NCI-H526 treated with DMSO at 0.1 percent for 48 hours (cell line): Measurements from ENCODE around the gene P2RX4.
"Not testable (repeated sequence)": the region's sequence is repeated elsewhere in the genome, so short reads cannot be mapped to it uniquely, and the experiment has no call there.

Experiments used
- DNase-seq: peaks from one replicate; lab custom pipeline; 2025; lab: John Stamatoyannopoulos, UW

Gene P2RX4

GRCh38 chr12:121188227-121188626, 21.7 kb upstream of the P2RX4 start:
- no peak for DNase-seq

DNA sequence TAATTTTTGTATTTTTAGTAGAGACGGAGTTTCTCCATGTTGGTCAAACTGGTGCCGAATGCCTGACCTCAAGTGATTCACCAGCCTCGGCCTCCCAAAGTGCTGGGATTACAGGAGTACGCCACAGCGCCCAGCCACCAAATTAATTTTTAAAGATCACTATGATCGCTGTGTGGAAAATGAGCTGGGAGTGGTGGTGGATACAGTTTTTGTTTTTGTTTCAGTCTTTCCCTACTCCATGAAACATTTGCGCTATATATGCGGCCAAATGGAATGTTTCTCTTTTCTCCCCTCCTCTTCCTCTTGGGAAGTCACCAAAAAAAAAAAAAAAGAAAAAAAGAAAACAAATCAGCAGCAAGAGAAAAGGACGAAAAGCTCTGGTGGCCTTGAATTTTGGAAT, 20.8 kb upstream of the P2RX4 start:
- DNase-seq: no peak

DNA sequence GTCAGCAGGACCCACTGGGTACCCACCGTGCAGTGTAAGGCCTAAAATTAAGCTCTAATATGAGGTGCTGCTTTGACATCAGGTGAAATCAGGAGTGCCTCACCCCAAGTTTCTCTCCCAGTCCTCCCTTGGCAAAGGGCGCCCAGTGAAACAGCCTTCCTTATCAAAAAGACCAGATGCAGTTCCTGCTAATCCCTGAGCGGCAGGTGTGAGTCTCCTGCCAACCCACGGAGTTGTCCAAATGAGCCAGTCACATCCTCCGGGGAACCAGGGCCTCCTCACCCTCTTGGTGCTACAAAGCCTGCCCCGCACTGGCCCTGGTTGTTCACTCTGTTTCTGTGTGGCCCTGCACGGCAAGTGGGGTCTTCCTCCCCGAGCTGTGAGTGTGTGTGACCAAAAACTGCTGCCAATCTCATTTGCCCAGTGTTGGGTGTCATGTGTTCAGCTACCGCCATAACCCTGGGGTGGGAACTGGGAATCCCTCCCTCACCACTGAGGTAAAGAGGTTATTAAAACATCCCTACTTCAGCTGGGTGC, 20.2 kb upstream of the P2RX4 start:
- no peak for DNase-seq

DNA sequence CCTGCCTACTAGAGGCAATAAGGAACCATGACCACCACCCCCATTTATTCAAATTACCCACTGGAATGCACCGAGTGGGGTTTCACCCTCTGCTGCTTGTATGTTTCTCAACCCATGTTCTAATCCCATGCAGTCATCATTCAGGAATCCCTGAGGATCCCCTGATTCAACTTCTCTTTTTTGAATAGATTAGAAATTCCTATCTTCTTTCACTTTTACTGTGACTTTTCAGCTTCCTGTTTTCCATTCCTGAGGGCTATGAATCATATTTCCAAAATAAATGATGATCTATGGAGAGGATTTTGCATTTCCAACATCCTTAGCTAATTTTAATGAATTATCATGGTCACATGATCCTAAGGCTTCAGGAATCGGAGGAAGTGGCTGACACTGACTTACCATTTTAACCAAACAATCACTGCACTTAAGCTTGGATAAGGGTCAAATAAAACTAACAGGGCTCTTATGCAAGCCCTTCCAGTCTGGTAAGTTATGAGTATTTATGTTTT, 19.4 kb upstream of the P2RX4 start:
- DNase-seq: no peak

- no peak for DNase-seq
Observed at GRCh38 chr12:121191151-121191550, 18.8 kb upstream of the P2RX4 start.

DNA sequence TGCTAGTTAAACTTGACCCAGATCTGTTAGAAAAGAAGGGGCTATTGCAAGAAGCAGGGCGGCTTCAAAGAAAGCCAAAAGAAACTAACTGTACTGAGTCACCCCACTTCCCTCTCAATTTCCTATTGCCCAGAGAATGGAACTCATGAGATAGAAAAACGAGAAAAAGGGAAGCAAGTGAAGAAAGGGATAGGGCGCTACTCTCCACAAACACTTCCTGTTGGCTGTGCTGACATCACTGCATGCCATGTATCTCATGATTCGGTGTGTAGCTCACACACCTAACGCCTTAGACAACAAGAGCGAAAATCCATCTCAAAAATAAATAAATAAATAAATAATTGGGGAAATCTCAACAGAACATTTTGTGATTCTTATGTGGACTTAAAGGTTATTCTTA, 13.0 kb upstream of the P2RX4 start:
- DNase-seq: no peak

- DNase-seq: no peak
Observed at GRCh38 chr12:121198949-121199348, 11.0 kb upstream of the P2RX4 start.

DNA sequence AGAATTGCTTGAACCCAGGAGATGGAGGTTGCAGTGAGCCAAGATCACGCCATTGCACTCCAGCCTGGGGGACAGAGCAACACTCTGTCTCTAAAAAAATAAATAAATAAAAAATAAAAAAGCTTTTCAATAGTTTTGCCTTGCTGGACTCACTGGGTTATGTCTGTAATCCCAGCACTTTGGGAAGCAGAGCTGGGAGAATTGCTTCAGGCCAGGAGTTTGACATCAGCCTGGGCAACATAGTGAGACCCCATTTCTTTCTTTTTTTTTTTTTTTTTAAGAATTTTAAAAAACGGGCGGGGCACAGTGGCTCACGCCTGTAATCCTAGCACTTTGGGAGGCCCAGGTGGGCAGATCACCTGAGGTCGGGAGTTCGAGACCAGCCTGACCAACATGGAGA, 8.8 kb upstream of the P2RX4 start:
- DNase-seq: not testable (repeated sequence)

DNA sequence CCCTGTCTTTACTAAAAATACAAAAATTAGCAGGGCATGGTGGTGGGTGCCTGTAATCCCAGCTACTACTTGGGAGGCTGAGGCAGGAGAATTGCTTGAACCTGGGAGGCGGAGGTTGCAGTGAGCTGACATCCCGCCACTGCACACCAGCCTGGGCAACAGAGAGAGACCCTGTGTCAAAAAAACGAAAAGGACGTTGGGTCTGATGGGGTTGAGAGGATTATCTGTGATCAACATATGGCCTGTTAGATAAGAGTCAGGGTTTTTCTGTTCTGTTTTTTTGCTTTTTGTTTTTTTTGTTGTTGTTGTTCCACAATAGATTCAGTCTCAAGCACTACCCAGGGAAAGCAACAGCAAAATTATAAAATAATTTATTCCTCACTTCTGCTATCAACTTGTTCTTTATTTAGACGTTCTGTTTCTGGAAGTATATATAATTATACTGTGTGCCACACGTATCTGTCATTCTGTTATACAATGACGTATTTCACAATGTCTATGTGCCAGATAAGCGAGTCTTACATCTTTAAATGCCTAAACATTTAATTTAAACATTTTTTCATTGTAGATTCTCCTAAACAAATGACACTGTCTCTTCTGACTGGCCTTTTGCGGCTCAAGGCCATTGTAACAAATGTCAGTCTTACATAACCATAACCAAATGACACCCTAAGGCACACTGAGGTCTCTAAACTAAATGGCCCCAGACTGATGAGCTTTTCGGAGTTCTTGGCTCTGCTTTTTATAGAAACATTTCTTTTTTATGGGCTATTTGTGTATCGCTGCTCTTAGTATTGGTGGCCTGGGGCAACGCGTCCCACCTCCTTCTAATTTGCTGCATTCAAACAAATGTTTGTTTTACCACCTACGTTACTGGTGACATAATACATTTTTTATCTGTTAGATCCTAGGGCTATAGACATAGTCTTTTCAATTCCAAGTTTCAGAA, 7.2 kb upstream of the P2RX4 start:
- DNase-seq: no peak

GRCh38 chr12:121203482-121203881, 6.4 kb upstream of the P2RX4 start:
- no peak for DNase-seq

DNA sequence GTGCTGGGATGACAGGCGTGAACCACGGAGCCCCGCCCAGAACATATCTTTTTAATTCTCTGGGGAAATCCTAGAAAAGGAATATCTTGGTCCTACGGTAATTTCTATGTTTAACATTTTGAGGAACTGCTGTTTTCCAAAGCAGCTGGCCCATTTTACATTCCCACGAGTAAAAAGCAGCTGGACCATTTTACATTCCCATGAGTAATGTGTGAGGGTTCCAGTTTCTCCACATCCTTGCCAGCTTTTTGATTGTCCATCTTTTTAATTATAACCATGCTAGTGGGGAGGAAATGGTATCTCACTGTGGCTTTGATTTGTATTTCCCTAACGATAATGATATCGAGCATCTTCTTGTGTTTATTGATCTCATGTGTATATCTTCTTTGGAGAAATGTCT, 4.4 kb upstream of the P2RX4 start:
- no peak for DNase-seq

DNA sequence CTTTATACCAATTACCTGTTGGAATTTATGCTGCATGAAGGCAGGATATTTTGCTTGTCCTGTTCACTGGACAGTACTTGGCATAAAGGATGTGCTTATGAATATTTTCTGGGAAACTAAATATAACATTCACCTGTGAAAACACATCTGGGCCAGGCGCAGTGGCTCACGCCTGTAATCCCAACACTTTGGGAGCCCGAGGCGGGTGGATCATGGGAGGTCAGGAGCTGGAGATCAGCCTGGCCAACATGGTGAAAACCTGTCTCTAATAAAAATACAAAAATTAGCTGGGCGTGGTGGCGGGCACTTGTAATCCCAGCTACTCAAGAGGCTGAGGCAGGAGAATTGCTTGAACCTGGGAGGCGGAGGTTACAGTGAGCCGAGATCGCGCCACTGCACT, 1.4 kb upstream of the P2RX4 start:
- not testable (repeated sequence) for DNase-seq

GRCh38 chr12:121209221-121209620, 708 bp upstream of the P2RX4 start:
- DNase-seq: no peak

DNA sequence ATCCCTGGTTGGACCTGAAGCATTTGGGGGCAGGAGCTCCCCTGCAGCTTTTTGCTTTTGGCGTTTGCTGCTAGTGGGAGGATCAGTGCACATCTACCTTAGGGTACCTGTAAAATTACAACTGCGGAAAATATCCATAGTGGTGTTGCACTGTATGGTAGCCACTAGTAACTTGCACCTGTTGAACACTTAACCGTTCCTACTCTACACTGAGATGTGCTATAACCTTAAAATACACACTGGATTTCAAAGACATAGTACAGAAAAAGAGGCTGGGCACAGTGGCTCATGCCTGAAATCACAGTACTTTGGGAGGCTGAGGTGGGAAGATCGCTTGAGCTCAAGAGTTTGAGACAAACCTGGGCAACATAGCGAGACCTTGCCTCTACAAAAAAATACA, 2.9 kb downstream of the P2RX4 start:
- no peak for DNase-seq

DNA sequence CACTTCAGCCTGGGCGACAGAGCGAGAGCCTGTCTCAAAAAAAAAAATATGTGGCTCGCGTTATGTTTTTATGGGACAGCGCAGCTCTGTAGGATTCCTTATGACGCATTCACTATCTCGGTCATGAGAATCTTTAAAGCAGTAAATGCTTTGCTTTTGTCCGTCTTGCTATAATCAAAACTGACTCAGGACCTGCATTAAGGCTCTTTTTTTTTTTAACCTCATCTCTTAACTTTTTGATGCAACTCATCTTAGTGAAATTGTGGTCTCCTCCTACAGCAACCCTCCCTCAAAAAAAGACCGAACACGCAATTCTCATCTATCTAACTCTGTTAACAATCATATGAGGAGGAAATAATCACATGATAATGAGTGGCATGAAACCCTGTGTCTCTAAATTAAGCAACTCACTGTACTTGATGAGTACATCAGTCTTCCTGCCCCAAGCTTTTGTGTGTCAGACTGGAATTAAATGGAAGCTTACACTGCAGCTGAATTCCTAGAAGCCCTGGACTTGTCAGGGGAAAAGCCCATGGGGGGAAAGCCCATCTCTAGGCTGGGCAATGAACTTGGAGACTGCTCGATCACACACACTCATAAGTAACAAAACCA, 4.3 kb downstream of the P2RX4 start:
- no peak for DNase-seq

- no peak for DNase-seq
Observed at GRCh38 chr12:121214855-121215745, 5.2 kb downstream of the P2RX4 start.

DNA sequence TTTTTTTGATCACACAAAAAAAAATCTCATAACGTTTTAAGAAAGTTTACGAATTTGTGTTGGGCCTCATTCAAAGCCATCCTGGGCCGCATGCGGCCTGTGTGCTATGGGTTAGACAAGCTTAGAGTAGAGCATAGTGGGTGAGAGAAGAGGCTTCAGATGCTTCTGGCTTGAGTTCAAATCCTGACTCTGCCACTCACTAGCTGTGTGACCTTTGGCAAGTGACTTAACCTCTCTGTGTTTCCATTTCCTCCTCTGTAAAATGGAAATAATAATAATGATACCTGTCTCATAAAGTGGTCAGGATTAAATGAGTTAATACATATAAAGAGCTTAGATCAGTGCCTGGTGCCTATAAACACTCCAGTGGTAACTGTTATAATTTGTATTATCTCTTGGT, 6.2 kb downstream of the P2RX4 start:
- DNase-seq: no peak

GRCh38 chr12:121217063-121217462, 7.1 kb downstream of the P2RX4 start:
- DNase-seq: no peak

GRCh38 chr12:121217761-121218160, 7.8 kb downstream of the P2RX4 start:
- no peak for DNase-seq

GRCh38 chr12:121218588-121219352, 8.8 kb downstream of the P2RX4 start:
- no peak for DNase-seq

DNA sequence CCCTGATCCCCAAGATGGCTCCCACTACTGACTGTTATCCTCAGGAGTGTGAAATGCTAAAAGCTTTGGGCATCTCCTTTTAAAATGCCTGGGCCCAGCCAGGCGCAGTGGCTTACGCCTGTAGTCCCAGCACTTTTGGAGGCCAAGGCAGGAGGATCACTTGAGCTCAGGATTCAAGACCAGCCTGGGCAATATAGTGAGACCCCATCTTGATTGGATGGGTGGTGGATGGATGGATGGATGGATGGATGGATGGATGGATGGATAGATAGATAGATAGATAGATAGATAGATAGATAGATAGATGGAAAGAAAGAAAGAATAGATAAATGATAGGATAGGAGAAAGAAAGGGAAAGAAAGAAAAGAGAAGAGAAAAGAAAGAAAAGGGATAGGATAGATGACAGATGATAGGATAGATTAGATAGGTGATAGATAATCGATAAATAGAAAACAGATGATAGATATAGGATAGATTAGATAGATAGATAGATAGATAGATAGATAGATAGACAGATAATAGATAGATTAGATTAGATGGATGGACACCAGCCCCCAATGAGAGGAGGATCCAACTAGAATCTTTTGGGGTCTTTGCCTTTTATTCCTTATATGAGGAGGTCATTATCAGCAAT, 9.5 kb downstream of the P2RX4 start:
- no peak for DNase-seq
